NCI-H2196 treated with DMSO at 0.1 percent for 48 hours (cell line): ENCODE data around the gene RAB38.

Experiments
- DNase-seq: peaks from one replicate; lab custom pipeline; 2025; ENCODE audit not compliant: unreplicated experiment; lab: John Stamatoyannopoulos, UW

Gene RAB38

DNA sequence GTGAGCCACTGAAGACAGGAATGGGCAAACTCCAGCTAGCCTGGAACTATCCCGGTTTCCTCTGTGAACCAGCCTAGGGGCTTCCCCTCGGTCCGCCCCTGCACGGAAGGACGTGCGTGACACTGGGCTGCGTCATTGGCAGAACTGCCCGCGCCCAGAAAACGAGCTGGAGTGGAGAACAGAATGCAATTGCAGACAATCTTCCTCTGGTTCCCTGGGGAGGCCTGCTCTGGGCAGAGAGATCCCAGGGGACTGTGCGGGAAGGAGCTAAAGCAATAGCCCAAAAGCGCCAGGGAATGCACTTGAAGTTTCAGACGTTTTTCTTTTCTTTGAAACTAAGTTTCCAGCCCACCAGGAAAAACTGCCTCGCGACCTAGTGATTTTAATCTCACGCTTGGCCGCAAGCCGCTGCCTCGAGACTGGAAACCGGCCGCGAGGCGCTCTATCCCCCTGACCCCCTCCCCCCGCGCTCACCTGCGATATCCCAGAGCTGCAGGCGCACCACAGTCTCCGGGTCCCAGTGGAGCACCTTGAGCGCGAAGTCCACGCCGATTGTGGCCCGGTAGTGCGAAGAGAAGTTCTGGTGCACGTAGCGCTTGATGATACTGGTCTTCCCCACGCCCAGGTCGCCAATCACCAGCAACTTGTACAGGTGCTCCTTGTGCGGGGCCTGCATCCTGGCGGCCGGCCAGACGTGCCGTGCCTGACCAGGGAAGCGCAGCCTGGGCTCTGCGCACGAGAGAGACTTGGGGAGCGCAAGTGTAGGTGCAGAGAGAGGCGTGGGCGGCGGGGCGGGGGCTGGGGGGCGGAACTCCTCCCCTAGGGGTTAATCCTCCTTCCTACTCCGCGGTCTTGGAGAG lies at the start of gene RAB38:
Gene RAB38, minus strand, starts transcription at position 735 of the 860 bp plus-strand sequence. Its CDS starts 59 bp downstream, at position 676.
- no peak for DNase-seq

DNA sequence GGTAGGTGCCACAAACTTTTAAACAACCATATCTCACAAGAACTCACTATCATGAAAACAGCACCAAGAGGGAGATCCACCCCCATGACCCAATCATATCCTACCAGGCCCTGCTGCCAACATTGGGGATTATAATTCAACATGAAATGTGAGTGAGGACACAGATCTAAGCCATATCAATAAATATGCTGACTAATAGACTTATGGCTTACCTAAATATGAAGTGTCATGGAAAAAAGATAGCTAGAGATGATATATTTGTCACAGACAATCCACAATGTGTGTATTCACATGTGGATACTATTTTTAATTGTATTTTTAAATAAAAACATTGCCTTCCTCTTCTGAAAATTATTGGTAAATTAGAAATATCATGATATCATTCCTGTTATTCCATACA lies 38.2 kb upstream of the RAB38 start:
- no peak for DNase-seq

DNA sequence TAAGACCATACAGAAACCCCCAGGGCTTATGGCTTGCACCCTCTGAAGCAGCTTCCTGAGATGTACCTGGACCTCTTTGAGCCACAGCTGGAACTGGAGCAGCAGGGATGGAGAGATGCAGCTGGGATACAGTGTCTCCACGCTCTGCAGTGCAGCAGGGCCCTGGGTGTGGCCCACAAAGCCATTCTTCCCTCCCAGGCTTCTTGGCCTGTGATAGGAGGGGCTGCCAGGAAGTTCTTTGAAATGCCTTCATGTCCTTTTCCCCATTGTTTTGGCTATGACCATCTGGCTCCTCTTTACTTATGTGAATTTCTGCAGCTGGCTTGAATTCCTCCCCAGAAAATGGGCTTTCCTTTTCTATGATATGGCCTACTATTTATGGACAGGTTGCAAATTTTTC lies 37.1 kb upstream of the RAB38 start:
- no peak for DNase-seq

DNA sequence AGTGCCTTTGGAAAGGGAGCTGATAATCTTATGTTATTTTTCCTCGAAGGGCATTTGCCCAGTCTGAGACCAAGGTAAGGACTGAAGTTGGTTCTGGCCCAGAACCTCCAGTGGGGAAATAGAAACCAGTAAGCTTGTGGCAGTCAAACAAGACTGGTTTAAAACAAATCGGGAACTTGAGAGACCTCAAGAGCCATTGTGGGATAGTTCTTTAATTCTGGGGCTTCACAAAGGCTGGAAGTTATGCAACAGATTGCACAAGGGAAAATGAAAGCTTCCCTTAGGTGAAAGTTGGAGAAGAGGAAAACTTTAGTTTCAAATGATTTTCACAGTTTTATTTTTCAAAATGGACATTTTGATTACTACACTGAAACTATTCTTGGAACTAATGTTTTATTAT lies 33.5 kb upstream of the RAB38 start:
- DNase-seq: no peak

DNA sequence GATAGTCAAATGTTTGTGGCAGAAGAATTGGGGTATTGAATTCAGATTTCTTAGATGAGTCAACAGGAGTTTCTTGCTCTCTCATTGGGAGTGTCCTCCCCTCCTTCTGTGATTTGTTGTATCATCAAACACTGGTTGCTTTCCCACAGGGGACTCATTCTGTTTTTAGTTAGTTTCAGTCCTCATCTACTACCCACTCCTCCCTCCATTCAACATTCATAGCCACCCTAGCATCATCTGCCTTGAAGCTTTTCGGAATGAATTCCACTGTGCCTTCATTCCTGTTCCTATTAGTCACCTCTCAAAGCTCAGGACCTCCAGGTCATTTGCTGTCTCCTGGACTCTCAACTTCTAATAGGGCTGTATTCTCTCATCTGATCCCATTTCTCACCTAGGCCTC lies 31.5 kb upstream of the RAB38 start:
- no peak for DNase-seq

DNA sequence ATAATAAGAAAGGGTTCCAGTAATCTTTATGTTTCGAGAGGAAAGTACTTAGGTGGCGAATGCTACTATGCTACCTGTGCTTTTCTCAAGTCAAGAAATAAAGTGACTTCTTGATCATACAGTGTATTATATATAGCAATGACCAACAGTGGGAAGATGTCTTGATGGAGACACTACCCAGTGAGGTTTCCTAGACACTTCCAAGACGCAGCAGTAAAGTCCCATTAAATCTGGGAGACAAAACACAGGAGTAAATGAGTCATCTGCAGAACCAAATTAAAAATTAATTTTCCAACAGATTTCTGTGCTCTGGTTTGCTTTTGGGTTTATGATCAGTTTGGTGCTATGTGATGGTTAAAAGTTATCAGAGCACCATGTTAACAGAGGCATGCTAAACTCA lies 29.1 kb upstream of the RAB38 start:
- no peak for DNase-seq

DNA sequence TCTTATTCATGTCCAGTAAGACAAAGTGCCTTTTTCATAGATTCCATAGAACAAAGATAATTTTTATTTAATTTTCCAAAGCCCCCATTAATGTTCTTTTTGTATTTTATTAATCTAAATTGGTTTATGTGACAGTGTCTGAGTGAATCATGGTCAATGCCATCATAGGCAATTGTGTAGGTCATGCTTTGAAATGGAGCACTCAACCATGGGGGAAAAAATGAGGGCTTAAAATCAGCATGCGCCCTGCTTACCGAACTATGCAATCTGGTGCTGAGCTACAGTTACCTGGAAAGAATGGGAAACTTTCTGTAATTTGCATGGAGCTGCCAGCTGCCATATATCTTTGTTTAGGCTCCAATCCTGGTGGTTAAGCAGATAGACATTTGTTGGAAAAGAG lies 28.4 kb upstream of the RAB38 start:
- DNase-seq: no peak

DNA sequence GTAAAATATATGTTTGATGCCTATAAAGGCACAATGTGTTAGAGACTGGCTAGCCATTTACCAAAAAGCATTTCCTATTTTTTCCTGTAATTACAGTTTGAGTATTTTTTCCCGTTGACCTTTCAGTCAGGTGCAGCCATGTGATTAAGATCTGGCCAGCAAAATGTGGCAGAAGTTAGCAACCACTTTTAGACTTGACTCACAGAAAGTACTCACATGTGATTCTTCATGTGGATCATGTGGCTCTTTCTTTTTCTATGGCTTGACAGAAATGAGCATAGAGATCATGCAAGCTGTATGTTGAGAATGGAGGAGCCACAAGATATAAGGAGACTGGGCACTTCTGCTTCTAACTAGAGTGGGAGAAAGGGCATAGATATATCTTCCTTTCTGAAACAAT lies 27.3 kb upstream of the RAB38 start:
- no peak for DNase-seq

DNA sequence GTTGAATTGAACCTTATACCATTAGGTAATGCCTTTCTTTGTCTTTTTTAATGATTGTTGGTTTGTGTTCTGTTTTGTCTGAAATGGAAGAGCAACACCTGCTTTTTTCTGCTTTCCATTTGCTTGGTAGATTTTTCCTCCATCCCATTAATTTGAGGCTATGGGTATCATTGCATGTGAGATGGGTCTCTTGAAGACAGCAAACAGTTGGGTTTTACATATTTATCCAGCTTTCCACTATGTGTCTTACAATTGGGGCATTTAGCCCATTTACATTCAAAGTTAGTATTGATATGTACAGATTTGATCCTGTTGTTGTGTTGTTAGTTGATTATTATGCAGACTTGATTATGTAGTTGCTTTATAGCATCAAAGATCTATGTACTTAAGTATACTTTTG lies 21.1 kb upstream of the RAB38 start:
- DNase-seq: no peak

DNA sequence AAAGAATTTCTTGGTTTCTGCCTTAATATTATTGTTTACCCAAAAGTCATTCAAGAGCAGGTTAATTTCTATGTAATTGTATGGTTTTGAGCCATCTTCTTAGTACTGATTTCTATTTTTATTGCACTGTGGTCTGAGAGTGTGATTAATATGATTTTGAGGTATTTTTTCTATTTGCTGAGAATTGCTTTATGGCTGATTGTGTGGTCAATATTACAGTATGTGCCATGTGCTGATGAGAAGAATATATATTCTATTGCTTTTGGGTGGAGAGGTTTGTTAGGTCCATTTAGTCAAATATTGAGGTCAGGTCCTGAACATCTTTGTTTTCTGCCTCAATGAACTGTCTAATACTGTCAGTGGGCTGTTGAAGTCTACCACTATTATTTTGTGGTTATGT lies 20.7 kb upstream of the RAB38 start:
- no peak for DNase-seq

DNA sequence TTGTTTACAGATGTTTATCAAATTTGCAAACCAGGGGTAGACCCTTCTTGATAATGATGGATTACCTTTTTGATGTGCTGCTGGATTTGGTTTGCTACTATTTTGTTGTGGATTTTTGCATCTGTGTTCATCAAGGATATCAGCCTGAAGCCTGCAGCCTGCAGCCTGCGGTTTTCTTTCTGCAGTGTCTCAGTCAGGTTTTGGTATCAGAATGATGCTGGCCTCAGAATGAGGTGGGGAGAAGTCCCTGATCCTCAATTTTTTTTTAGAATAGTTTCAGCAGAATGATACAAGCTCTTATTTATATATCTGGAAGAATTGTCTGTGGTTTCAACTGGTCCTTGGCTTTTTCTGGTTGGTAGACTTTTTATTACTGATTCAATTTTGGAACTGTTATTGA lies 19.7 kb upstream of the RAB38 start:
- DNase-seq: no peak

DNA sequence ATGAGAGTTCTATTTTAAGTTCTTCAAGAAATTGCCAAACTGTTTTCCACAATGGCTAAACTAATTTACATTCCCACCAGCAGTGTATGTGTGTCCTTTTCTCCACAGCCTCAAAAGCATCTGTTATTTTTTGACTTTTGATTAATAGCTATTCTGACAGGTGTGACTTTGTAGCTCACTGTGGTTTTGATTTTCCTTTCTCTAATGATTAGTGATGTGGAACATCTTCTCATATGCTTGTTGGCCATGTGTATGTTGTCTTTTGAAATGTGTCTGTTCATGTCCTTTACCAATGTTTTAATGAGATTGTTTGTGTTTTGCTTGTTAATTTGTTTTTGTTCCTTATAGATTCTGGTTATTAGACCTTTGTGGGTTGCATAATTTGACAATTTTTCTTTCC lies 18.0 kb upstream of the RAB38 start:
- DNase-seq: no peak

DNA sequence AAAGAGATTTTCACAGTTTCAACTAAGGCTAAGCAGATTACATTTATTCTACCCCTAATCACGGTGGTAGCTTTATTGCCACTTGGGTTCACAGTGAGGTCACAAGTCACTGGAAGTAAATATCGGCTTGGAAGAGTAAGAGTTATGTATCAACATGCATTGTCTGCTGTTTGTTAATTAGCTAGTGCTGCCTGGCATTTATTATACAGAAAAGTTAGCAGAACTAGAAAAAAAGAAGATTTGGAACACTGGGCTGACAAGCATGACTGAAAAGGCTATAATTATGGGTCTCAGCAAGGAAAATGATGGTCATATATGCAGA lies 13.7 kb upstream of the RAB38 start:
- DNase-seq: no peak

DNA sequence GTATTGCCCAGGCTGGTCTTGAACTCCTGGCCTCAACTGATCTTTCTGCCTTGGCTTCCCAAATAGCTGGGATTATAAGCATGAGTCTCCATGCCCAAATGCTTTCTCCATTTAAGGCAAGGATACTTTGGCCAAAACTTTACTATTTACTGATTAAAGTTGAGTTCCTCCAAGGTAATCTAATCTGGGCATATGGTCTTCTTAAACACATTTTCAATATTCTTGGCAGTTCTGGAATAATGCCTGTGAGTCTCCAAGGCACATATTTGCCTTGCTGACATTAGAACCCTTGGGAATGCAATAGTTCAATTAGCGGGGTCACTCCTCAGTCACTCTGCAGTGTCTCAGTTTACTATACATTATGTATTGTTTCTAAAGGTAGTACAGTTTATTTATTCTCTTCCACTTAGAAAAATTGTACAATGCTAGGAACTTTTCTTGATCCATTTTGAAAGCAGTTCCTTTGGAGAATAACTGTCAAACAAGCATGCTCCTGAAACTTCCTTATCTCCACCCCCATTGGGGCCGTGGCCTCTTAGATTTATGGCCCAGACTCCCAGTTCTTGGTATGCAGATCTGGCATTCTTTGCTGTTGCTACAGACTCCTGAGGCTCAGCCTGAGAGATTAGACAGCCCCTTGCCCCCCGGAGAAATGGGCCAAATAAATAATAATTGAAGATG lies 13.1 kb upstream of the RAB38 start:
- DNase-seq: no peak

DNA sequence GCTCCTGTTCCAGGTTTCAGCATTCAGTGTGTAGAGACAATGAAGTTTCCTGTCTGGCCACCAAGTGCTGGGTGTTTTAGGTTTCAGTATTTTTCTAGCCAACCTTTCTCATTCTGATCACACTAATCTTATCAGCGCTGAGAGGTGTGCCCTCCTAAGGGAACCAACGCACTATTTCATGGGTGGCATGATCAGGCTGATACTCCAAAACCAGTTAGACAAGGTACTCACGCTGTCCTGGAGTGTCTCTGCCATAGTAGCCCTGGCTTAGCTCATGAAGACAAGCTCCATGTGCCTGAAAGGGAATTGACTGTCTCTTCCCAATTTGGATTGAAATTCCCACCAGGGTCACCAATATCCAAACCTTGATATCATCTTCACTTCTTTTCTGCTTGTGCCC lies 8.0 kb upstream of the RAB38 start:
- DNase-seq: no peak

DNA sequence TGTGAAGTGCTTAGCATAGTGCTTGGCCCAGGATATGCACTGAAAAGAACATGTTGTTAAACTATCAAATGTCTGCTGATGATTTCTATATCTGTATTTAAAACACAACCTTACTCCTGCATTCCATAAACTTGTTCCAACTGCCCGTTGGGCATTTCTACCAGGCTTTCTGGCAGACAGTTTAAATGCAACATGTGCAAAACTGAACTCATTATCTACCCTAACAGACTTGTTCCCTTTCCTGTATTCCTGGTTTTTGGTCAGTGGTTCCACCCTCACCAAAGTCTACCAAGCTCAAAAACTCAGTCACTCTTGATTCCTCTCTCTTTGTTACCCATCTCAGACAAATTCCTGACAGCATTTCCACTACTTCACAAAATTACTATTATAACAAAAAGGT lies 6.5 kb upstream of the RAB38 start:
- no peak for DNase-seq

DNA sequence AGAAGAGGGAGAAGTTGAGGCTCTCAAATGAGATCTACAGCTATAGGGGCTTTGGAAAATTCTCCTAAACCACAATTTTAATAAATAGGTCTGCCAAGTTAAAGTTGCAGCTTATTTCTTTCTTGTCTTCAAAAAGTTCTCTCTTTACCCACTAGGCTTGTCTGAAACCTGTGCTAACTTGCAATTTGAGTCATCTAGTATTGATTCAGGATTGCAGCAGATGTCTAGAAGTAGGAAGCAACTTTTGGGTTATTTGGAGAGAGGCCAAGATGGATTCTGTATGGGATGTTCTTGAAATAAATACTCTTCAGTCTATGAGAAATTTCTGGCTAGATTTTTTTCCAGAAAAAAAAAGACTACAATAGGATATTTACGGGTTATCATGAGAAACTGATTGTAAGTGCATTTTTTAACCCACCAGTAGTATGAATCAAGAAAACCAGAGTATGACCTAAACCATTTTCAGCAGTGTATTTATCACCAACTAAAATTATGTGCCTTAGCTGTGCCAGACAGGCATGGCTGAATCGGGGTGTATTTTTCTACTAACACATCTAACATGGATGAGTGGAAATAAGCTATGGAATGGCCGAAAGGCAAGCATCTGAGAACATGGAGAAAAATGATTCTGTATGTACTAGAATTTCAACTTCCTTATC lies 4.9 kb upstream of the RAB38 start:
- no peak for DNase-seq

DNA sequence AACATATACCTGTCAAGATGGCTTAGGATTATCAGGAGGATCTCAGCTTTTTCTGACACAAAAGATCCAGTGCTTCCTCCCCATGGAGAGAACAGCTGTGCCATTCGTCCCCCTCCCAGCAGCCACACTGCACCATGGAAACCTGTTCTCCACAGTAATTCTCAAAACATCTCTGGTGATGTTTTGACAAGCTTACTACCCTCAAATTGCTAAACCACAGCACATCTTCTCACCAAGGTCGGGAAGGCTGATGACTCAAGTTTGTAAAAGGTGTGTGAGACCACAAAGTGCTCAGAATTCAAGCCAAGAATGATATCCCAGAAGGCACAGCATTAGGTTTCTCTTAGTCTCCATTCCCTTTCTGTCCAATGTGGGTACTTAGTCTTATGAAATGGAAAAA lies 3.9 kb upstream of the RAB38 start:
- DNase-seq: no peak

DNA sequence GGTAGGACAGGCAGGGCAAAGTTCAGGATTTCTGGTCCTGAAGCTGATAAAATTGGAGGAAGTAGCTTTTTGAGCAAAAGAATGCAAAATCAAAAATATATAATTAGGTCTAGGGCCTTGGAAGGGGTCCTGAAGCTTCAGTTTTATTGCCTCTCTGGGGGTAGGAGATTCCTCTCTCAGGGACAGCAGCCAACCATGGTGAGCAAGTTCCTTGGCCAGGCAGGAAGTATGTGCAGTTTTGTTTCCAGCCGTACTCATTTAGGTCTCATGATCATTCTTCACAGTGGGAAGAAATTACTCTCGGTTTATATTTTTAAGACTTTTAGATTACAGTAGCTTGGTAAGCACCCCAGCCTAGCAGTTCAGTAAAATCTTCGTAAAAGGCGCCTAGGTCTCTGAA lies 2.9 kb upstream of the RAB38 start:
- DNase-seq: no peak

DNA sequence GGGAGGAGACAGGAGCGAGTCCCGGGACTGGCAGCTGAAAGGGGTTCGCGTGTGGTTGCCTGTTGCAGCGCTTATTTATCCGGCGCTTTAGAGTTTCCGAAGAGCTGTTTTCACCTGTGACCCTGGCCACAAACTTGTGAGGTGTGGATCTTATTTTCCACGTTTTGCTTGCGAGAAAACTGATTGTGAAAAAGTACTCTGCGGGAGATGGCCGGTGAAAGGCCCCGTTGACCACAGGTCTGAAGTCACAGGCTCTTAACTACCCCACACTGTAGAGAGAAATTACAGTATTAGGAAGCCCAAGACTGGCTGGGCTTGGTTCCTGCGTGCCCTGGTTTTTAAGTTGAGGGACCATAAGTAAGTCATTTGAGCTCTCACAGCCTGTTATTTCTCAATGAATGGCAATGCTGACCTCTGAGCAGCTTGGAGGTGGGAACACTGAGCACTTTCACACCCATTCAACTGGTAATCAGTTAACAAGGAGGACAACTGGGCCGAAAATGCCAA lies 379 bp upstream of the RAB38 start:
- DNase-seq: no peak

DNA sequence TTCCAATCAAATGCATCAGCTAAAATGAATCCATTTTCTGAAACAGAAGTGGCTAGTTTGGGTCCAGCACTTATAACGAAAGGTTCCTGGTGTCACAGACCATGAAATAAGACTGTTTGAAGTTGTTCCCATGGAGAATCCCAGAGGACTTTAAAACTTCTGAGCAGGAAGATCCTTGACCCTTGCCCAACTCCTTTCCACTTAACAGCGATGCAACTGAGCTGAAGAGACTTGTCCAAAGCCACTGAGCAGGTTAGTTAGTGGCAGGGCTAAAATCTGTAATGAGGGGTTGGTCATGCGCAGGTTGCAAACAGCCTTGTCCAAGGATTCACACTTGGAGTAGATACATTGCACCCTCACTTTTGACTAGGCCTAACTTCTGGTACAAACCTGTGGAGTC lies 1.3 kb downstream of the RAB38 start:
- no peak for DNase-seq

DNA sequence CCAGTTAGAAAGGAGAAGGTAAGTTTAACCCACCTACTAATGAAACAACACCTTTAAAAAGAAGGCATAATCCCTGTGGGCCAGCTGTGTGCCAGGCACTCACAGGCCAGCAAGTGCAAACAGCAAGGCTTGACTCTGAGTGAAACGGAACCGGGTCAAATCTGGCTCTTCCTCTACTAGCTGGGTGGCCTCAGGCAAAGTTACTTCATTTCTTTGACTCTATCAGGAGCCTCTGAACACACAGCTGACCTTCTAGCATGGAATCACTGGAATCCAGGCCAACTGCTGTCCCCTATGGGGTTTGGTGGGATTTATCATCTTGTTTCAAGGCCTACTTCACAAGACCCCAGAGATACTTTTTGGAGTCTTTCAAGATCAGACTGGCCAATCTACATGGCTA lies 3.3 kb downstream of the RAB38 start:
- no peak for DNase-seq
